ENCODE data around the gene ABHD15. TPM values are rescaled to one million over a fixed set of nuclear protein-coding genes. Genes with fewer than 3 reads are reported as not detected.

ABHD15 gene
- total and polyA plus RNA-seq, 2 donors (not counting 1 experiment from before 2014, with no cell fraction given) = 10.9 to 44.1 TPM

- H3K27me3 ChIP-seq (replicated peaks in 1 of 4; ENCODE audit: control extremely low read depth in 1 of 4, control insufficient read depth in 3 of 4, insufficient read depth in 4 of 4, low read length in 3 of 4) = peaks cover 0 to 7% (median 2%) of the 10 kb centered on the region in 4 experiments
- peak overlapping the region in 4 of 5 experiments; percentile 37 to 72 (median 51) for H3K4me3 ChIP-seq (ENCODE audit: control extremely low read depth in 1 of 5, extremely low read depth in 1 of 5, insufficient read depth in 1 of 5, low read depth in 2 of 5, low read length in 4 of 5)
- H3K4me3 Mint-ChIP-seq = peak overlapping the region; percentile 74
- WGBS (ENCODE audit: insufficient coverage) = 2% methylated on average over 62 of the region's 64 CpGs
- no peaks in the 10 kb centered on the region for H4K20me1 ChIP-seq (ENCODE audit: control insufficient read depth, insufficient read depth, low read length, poor library complexity, severe bottlenecking)
- TF ChIP-seq EZH2 (IDR thresholded peaks at IDR 0.05; ENCODE audit: borderline replicate concordance, insufficient read depth, low read depth, low read length, poor library complexity, severe bottlenecking) = no peak
- TF ChIP-seq, protein P1, sequence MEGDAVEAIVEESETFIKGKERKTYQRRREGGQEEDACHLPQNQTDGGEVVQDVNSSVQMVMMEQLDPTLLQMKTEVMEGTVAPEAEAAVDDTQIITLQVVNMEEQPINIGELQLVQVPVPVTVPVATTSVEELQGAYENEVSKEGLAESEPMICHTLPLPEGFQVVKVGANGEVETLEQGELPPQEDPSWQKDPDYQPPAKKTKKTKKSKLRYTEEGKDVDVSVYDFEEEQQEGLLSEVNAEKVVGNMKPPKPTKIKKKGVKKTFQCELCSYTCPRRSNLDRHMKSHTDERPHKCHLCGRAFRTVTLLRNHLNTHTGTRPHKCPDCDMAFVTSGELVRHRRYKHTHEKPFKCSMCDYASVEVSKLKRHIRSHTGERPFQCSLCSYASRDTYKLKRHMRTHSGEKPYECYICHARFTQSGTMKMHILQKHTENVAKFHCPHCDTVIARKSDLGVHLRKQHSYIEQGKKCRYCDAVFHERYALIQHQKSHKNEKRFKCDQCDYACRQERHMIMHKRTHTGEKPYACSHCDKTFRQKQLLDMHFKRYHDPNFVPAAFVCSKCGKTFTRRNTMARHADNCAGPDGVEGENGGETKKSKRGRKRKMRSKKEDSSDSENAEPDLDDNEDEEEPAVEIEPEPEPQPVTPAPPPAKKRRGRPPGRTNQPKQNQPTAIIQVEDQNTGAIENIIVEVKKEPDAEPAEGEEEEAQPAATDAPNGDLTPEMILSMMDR (IDR thresholded peaks at IDR 0.05) = peak; percentile 12
- H3K4me1 Mint-ChIP-seq = peaks cover 39% of the 10 kb centered on the region
- H3K9me3 Mint-ChIP-seq (ENCODE audit: insufficient read depth) = no peaks in the 10 kb centered on the region
- peak overlapping the region; percentile 73 for H2AFZ ChIP-seq (ENCODE audit: insufficient read depth, low read depth, low read length, poor library complexity, severe bottlenecking)
- ChIA-PET CTCF (interaction anchor here (0.9 to 4.7 kb wide), 13 partner anchors 10 to 449 kb away, joined by 3 to 126 read pairs (median 6); partner anchors contain the start of gene ABHD15), POLR2A (interaction anchor here (0.6 to 3.0 kb wide), 3 partner anchors 9 to 14 kb away, joined by 3 to 18 read pairs (median 3); no protein-coding TSS in a partner anchor)
- peak overlapping the region; percentile 64 for H3K9ac ChIP-seq (ENCODE audit: low read length)
- H3K27me3 Mint-ChIP-seq = no peaks in the 10 kb centered on the region
- H3K4me2 ChIP-seq (replicated peaks; ENCODE audit: low read depth, low read length, poor library complexity, severe bottlenecking) = peak overlapping the region; percentile 99
- ATAC-seq (ENCODE audit: low read depth) (no peak), DNase-seq (no peak)
- H3K79me2 ChIP-seq (ENCODE audit: control insufficient read depth, insufficient read depth, low read length) = peaks cover 11% of the 10 kb centered on the region
- peaks cover 0 to 2% (median 0%) of the 10 kb centered on the region in 3 donors for H3K9me3 ChIP-seq (ENCODE audit: control extremely low read depth in 1 of 3, control insufficient read depth in 2 of 3, insufficient read depth in 1 of 3, low read length in 2 of 3)
- H3K36me3 ChIP-seq (replicated peaks in 1 of 2; ENCODE audit: control extremely low read depth in 1 of 2, control insufficient read depth in 1 of 2, extremely low read depth in 1 of 2, insufficient read depth in 2 of 2, low read length in 1 of 2) = no peaks in the 10 kb centered on the region
- H3K4me1 ChIP-seq (ENCODE audit: control insufficient read depth in 2 of 2, insufficient read depth in 2 of 2, low read length in 2 of 2) = peaks cover 37 to 42% of the 10 kb centered on the region in 2 donors
- no peak overlapping the region for H3K27ac ChIP-seq (ENCODE audit: low read length in 2 of 2)
- intact Hi-C loops (cut with micrococcal nuclease) = loop anchor here (5.0 kb wide), 1 partner anchor 168 kb away; no protein-coding TSS in a partner anchor
- H3K27ac Mint-ChIP-seq = no peak overlapping the region
Measured at GRCh38 chr17:29593591-29594518, 27.0 kb upstream of the ABHD15 start.

Measured in B cell (primary cell).